ENCODE measurements around the gene SLC39A9. TPM values are rescaled to one million over a fixed set of nuclear protein-coding genes. Genes with fewer than 3 reads are reported as not detected.

Gene SLC39A9
- total and polyA plus RNA-seq, 2 of the 13 experiments (the other 11 are each of a cell fraction or from before 2014, with no cell fraction given): 46.6 to 69.5 TPM

DNA sequence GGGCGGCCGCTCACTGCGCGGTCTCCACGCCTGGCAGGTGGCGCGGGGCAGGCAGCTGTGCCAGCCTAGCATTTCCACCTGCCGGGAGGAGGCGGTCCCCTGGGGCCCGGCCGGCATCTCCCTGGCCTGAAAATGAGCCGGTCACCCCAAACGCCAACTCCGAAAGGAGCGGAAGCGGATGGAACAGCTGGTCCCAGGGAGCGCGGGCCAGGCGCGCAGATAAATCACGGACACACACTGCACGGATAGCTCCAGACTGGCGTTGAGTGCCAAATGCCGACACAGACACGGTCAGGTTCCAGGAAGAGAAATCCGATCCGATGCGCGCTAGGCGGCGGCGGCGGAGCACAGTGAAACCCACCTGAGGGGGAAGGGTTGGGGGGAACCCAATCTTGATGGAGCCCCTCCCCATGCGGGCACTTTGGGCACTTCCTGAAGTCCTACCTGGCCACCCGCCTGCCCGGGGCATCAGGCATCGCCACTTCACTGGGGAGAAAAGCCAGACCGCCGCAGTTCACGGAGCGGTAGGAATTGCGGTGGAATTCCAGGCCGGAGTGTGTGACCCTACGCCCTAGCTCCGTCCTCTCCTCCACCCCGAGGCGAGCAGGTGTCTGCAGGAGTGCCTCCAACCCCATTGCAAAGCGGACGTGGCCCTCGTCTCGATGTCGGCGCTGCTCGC lies 85.4 kb downstream of the SLC39A9 start (continued):
- TF ChIP-seq, protein P1, sequence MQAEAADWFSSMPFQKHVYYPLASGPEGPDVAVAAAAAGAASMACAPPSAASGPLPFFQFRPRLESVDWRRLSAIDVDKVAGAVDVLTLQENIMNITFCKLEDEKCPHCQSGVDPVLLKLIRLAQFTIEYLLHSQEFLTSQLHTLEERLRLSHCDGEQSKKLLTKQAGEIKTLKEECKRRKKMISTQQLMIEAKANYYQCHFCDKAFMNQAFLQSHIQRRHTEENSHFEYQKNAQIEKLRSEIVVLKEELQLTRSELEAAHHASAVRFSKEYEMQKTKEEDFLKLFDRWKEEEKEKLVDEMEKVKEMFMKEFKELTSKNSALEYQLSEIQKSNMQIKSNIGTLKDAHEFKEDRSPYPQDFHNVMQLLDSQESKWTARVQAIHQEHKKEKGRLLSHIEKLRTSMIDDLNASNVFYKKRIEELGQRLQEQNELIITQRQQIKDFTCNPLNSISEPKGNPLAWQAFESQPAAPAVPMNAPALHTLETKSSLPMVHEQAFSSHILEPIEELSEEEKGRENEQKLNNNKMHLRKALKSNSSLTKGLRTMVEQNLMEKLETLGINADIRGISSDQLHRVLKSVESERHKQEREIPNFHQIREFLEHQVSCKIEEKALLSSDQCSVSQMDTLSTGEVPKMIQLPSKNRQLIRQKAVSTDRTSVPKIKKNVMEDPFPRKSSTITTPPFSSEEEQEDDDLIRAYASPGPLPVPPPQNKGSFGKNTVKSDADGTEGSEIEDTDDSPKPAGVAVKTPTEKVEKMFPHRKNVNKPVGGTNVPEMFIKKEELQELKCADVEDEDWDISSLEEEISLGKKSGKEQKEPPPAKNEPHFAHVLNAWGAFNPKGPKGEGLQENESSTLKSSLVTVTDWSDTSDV (CRISPR knock-in tag; IDR thresholded peaks at IDR 0.05): 0 out of 2 replicates have a peak, but pooled peaks have one; percentile 21
- TF ChIP-seq EZH2 (conservative IDR thresholded peaks at IDR 0.05; ENCODE audit: low read depth, low read length) (0 out of 2 replicates have a peak, but pooled peaks have one; percentile 65), BORCS8-MEF2B (CRISPR knock-in tag; IDR thresholded peaks at IDR 0.05) (no peak), SPEN (CRISPR knock-in tag; IDR thresholded peaks at IDR 0.05; ENCODE audit: low read depth) (0 out of 2 replicates have a peak, but pooled peaks have one; percentile 32), IRX3 (CRISPR knock-in tag; IDR thresholded peaks at IDR 0.05; ENCODE audit: borderline replicate concordance, low read depth) (no peak)
- TF ChIP-seq, protein P2, sequence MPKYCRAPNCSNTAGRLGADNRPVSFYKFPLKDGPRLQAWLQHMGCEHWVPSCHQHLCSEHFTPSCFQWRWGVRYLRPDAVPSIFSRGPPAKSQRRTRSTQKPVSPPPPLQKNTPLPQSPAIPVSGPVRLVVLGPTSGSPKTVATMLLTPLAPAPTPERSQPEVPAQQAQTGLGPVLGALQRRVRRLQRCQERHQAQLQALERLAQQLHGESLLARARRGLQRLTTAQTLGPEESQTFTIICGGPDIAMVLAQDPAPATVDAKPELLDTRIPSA (CRISPR knock-in tag; IDR thresholded peaks at IDR 0.05; ENCODE audit: borderline replicate concordance): no peak

DNA sequence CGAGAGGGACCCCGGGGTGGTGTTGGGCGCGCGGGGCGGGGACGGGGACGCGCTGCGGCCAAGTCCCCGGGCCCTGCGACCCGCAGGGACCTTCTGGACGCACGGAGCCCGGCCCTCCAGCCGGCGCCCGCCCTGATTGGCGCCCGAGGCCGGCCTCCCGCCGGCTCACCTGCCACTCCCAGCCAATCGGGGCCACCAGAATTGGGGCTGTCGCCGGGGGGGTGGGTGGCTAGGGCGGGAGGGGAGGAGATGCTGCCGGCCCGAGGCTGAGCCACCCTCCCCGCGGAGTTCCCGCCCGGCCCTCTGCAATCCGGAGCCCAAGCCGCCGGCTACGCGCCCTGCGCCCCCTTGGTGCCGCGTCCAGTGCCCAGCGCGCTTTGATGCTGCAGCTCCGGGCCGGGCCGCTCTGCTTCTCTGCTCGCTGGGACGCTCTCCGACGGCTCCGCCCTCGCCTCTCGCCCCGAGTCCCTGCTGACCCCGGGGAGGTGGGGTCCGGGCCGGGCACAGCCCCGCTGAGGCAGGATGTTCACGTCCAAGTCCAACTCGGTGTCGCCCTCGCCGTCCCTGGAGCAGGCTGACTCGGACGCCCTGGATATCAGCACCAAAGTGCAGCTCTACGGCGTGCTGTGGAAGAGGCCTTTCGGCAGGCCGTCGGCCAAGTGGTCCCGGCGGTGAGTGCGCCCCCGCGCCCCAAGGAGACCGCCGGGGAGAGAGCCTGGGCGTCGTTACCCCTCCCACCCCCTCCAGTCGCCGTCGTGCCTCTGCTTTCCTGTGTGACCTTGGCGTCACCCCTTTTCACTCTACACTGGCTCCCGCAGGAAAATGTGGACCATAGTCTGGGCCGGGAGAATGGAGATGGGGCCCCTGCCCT lies 86.2 kb downstream of the SLC39A9 start, which contains the start of gene PLEKHD1:
TSS of gene PLEKHD1 (plus strand) at position 285 of the 871 bp plus-strand sequence. CDS start at position 523, 238 bp downstream.
- peaks cover 15 to 67% of the 10 kb centered on the region in 2 experiments for H3K27me3 ChIP-seq (ENCODE audit: control insufficient read depth in 1 of 2, insufficient read depth in 2 of 2, low read length in 2 of 2)
- FAIRE-seq (no peak), DNase-seq (ENCODE audit: low spot score) (no peak), ATAC-seq (peak; percentile 74)
- no TSS peak for BruUV-seq (replicated peaks)
- peak within 1 kb of the TSS; percentile 43 to 67 (median 46) for H3K4me3 ChIP-seq (replicated peaks in 1 of 3; ENCODE audit: insufficient read depth in 1 of 3, low read depth in 2 of 3, low read length in 3 of 3)
- no peaks in the 10 kb centered on the region for H3K79me2 ChIP-seq (ENCODE audit: insufficient read depth, low read length)
- H3K4me2 ChIP-seq (ENCODE audit: low read depth, low read length): peak within 1 kb of the TSS; percentile 75
- no peak within 1 kb of the TSS for H2AFZ ChIP-seq (ENCODE audit: low read length)
- ChIA-PET POLR2A (no interaction called here), CTCF (ENCODE audit: low intra/inter-chr PET ratio, low total read pairs) (no interaction called here)
- intact Hi-C loops (cut with micrococcal nuclease; ENCODE audit: unreplicated experiment) (no loop called here), in situ Hi-C loops (cut with HindIII; ENCODE audit: extremely low pct_ligation_motif_present, low pct_unique_long_range_greater_than_20kb) (no loop called here)
- H3K4me1 ChIP-seq (ENCODE audit: insufficient read depth, low read length): peaks cover 7% of the 10 kb centered on the region; the same call in 1 of the 2 replicates
- no peak within 1 kb of the TSS for H3K9ac ChIP-seq (ENCODE audit: insufficient read depth, low read depth, low read length)
- 3% methylated on average over 6 of the region's 86 CpGs for WGBS (ENCODE audit: low lambda C conversion rate)
- no peaks in the 10 kb centered on the region for H3K36me3 ChIP-seq (replicated peaks in 1 of 2; ENCODE audit: control insufficient read depth in 1 of 2, insufficient read depth in 2 of 2, low read length in 2 of 2)
- H4K20me1 ChIP-seq (ENCODE audit: insufficient read depth, low read length): no peaks in the 10 kb centered on the region
- H3K9me3 ChIP-seq (ENCODE audit: low read length): no peaks in the 10 kb centered on the region
- no peak within 1 kb of the TSS for H3K27ac ChIP-seq (ENCODE audit: extremely low read length, insufficient read depth, low read length)
- TF ChIP-seq ZNF598 (CRISPR knock-in tag; IDR thresholded peaks at IDR 0.05; ENCODE audit: borderline replicate concordance): no peak
- TF ChIP-seq, protein P3, sequence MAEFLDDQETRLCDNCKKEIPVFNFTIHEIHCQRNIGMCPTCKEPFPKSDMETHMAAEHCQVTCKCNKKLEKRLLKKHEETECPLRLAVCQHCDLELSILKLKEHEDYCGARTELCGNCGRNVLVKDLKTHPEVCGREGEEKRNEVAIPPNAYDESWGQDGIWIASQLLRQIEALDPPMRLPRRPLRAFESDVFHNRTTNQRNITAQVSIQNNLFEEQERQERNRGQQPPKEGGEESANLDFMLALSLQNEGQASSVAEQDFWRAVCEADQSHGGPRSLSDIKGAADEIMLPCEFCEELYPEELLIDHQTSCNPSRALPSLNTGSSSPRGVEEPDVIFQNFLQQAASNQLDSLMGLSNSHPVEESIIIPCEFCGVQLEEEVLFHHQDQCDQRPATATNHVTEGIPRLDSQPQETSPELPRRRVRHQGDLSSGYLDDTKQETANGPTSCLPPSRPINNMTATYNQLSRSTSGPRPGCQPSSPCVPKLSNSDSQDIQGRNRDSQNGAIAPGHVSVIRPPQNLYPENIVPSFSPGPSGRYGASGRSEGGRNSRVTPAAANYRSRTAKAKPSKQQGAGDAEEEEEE (CRISPR knock-in tag; IDR thresholded peaks at IDR 0.05; ENCODE audit: borderline replicate concordance): no peak
- TF ChIP-seq, protein P4, sequence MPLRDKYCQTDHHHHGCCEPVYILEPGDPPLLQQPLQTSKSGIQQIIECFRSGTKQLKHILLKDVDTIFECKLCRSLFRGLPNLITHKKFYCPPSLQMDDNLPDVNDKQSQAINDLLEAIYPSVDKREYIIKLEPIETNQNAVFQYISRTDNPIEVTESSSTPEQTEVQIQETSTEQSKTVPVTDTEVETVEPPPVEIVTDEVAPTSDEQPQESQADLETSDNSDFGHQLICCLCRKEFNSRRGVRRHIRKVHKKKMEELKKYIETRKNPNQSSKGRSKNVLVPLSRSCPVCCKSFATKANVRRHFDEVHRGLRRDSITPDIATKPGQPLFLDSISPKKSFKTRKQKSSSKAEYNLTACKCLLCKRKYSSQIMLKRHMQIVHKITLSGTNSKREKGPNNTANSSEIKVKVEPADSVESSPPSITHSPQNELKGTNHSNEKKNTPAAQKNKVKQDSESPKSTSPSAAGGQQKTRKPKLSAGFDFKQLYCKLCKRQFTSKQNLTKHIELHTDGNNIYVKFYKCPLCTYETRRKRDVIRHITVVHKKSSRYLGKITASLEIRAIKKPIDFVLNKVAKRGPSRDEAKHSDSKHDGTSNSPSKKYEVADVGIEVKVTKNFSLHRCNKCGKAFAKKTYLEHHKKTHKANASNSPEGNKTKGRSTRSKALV (CRISPR knock-in tag; IDR thresholded peaks at IDR 0.05): peak; percentile 99
- TF ChIP-seq NFYB (CRISPR knock-in tag; IDR thresholded peaks at IDR 0.05): peak; percentile 59; the same call in 1 of the 2 replicates
- TF ChIP-seq RBM39 (IDR thresholded peaks at IDR 0.05; ENCODE audit: low read depth, low read length, poor library complexity, severe bottlenecking): no peak

Data from HepG2 (cell line).